Subcutaneous abdominal adipose tissue (tissue), 5 donors: ENCODE results near the gene ABCA1.
"Not testable (repeated sequence)": the region's sequence is repeated elsewhere in the genome, so short reads cannot be mapped to it uniquely, and the experiment has no call there.

Experiments used
- H3K27ac ChIP-seq: one replicate; pipeline ENCODE4 v1.7.0; 2013; ENCODE audit warnings: low read depth, mild to moderate bottlenecking, inconsistent platforms, low read length, moderate library complexity
- H3K27me3 ChIP-seq, 5 donors: one replicate each; pipeline ENCODE4 v1.7.0; 2013; ENCODE audit warnings: low read length in 5 of 5, inconsistent platforms in 1 of 5; ENCODE audit not compliant: control insufficient read depth in 5 of 5, insufficient read depth in 4 of 5
- H3K36me3 ChIP-seq, 5 donors: one replicate each; pipeline ENCODE4 v1.7.0; 2013; ENCODE audit warnings: low read length in 5 of 5; ENCODE audit not compliant: control insufficient read depth in 5 of 5, insufficient read depth in 5 of 5
- H3K4me1 ChIP-seq, 5 donors: one replicate each; pipeline ENCODE4 v1.7.0; 2013; ENCODE audit warnings: low read length in 5 of 5, mild to moderate bottlenecking in 3 of 5, moderate library complexity in 1 of 5; ENCODE audit not compliant: control insufficient read depth in 5 of 5, insufficient read depth in 5 of 5
- H3K4me3 ChIP-seq, 5 donors: one replicate each; pipeline ENCODE4 v1.7.0; 2013; ENCODE audit warnings: low read length in 5 of 5, low read depth in 1 of 5
- H3K9ac ChIP-seq, 5 donors: one replicate each; pipeline ENCODE4 v1.7.0; 2013; ENCODE audit warnings: low read length in 5 of 5, mild to moderate bottlenecking in 4 of 5, moderate library complexity in 3 of 5
- H3K9me3 ChIP-seq, 5 donors: one replicate each; pipeline ENCODE4 v1.7.0; 2013; ENCODE audit warnings: low read length in 5 of 5; ENCODE audit not compliant: control insufficient read depth in 5 of 5
- donor health status: healthy.
- donor health status: healthy.
- donor health status: healthy.
- donor health status: healthy.
- donor health status: healthy.

ABCA1 gene

GRCh38 chr9:104769655-104770054 is 158.3 kb downstream of the ABCA1 start:
- Histone ChIP-seq H3K4me1 (peaks cover 4 to 29% (median 23%) of the 10 kb centered on the region in 5 donors), H3K27me3 (no peaks in the 10 kb centered on the region), H3K36me3 (peaks cover 0 to 13% (median 3%) of the 10 kb centered on the region in 5 donors), H3K9me3 (no peaks in the 10 kb centered on the region), H3K9ac (no peak overlapping the region), H3K27ac (peak overlapping the region; percentile 78), H3K4me3 (no peak overlapping the region)

GRCh38 chr9:104769029-104769428 is 158.9 kb downstream of the ABCA1 start:
- H3K9me3 ChIP-seq, H3K9ac ChIP-seq, H3K27ac ChIP-seq, H3K27me3 ChIP-seq, H3K4me3 ChIP-seq: not testable (repeated sequence)
- Histone ChIP-seq H3K36me3 (peaks cover 0 to 13% (median 3%) of the 10 kb centered on the region in 5 donors), H3K4me1 (peaks cover 4 to 29% (median 21%) of the 10 kb centered on the region in 5 donors)

DNA sequence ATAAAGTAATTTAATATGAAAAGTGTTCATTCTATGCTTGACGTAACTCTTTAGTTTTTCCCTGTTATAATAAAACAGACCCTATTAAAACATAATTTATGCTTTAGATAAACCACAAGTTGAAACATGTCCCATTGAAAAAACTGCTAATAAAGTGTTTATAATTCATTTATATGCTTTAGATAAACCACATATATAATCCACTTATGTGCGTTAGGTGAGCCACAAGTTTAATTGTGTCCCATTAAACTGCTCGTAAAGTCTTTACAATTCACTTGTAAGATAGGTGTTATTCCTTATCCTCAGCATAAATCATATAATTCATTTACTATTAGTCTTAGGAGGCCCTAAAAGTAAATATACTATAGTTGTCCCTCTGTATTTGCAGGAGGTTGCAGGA is 160.4 kb downstream of the ABCA1 start:
- no peaks in the 10 kb centered on the region for H3K27me3 ChIP-seq
- peaks cover 0 to 13% (median 3%) of the 10 kb centered on the region in 5 donors for H3K36me3 ChIP-seq
- no peak overlapping the region for H3K9ac ChIP-seq
- peak overlapping the region; percentile 24 for H3K27ac ChIP-seq
- H3K4me3 ChIP-seq: no peak overlapping the region
- no peaks in the 10 kb centered on the region for H3K9me3 ChIP-seq
- peaks cover 2 to 27% (median 17%) of the 10 kb centered on the region in 5 donors for H3K4me1 ChIP-seq

- H3K27ac ChIP-seq: peak overlapping the region; percentile 79
- H3K36me3 ChIP-seq: peaks cover 0 to 8% (median 0%) of the 10 kb centered on the region in 5 donors
- H3K9me3 ChIP-seq: no peaks in the 10 kb centered on the region
- peak overlapping the region in 1 of 5 donors; percentile 62 for H3K9ac ChIP-seq
- H3K27me3 ChIP-seq: no peaks in the 10 kb centered on the region
- peaks cover 2 to 27% (median 14%) of the 10 kb centered on the region in 5 donors for H3K4me1 ChIP-seq
- H3K4me3 ChIP-seq: peak overlapping the region in 2 of 5 donors; percentile 96
These were observed 161.9 kb downstream of the ABCA1 start for GRCh38 chr9:104766025-104766424.

DNA sequence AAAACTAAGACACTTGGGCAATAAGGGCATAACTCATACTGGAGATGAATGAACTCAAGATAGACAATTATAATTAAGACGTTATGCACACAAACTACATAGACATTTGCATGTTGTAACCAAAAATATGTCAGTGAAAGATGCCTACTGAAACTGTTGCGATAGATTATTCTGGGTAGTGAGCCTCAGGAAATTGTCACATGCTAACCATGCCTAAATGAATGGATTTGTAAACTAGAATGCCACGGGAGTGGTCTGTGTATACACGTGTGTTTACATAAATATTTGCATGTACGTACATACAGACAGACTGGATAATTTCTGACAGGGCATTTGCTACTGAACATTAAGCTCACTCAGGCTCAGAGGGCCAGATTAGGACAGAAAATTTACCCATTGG is 162.8 kb downstream of the ABCA1 start:
- Histone ChIP-seq H3K9me3 (no peaks in the 10 kb centered on the region), H3K27ac (peak overlapping the region; percentile 79), H3K9ac (peak overlapping the region in 2 of 5 donors; percentile 62 to 83), H3K36me3 (peaks cover 0 to 10% (median 0%) of the 10 kb centered on the region in 5 donors), H3K27me3 (no peaks in the 10 kb centered on the region), H3K4me1 (peaks cover 2 to 27% (median 14%) of the 10 kb centered on the region in 5 donors), H3K4me3 (peak overlapping the region in 4 of 5 donors; percentile 62 to 96 (median 86))

- peaks cover 5 to 17% (median 12%) of the 10 kb centered on the region in 5 donors for H3K36me3 ChIP-seq
- H3K4me1 ChIP-seq: peaks cover 0 to 6% (median 3%) of the 10 kb centered on the region in 5 donors
- no peak overlapping the region for H3K27ac ChIP-seq
- no peaks in the 10 kb centered on the region for H3K27me3 ChIP-seq
- no peak overlapping the region for H3K9ac ChIP-seq
- no peaks in the 10 kb centered on the region for H3K9me3 ChIP-seq
- H3K4me3 ChIP-seq: no peak overlapping the region
These were observed 169.0 kb downstream of the ABCA1 start for GRCh38 chr9:104758974-104759373.

GRCh38 chr9:104750185-104750767 is 177.7 kb downstream of the ABCA1 start:
- no peak overlapping the region for H3K4me3 ChIP-seq
- H3K36me3 ChIP-seq: peaks cover 23 to 37% (median 32%) of the 10 kb centered on the region in 5 donors
- no peak overlapping the region for H3K27ac ChIP-seq
- no peaks in the 10 kb centered on the region for H3K27me3 ChIP-seq
- no peaks in the 10 kb centered on the region for H3K9me3 ChIP-seq
- H3K4me1 ChIP-seq: peaks cover 5 to 28% (median 20%) of the 10 kb centered on the region in 5 donors
- no peak overlapping the region for H3K9ac ChIP-seq

DNA sequence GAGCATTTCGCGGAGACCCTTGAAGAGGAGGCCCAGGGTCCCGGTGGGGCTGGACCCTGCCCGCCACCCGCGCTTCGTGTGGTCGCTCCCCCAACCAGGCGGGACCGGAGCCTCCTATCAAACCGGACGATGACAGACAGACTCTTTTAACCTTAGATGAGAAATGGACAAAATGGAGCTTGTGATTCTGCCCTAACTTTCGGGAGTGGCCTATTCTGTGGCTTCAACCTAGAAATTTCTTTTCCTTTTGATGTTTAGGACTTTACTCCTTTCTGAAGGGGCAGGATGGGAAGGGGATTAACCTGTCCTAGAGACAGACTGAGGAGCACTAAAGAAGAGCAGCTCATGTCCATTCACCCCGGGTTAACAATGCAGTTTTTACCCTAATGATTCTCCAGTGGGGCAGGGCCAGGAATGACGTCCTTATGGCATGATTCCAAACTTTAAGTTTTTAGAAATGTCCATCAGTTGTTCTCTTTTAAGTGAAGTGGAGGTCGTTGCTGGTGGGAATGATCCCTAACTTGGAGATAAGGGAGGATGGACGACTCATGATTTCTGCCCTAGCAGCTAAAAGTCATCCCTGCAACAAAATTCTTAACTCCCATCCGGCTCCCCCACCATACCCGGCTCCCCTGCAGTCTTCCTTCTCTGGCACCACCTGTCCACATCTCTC is 179.5 kb downstream of the ABCA1 start:
- Histone ChIP-seq H3K9ac (peak overlapping the region; percentile 89 to 97 (median 92)), H3K27ac (peak overlapping the region; percentile 85)

GRCh38 chr9:104747565-104748358 is 180.2 kb downstream of the ABCA1 start, which contains the start of gene NIPSNAP3A:
Gene NIPSNAP3A, plus strand, starts transcription at chr9:104747683. Its CDS starts 110 bp downstream, at chr9:104747793.
- Histone ChIP-seq H3K27me3 (no peaks in the 10 kb centered on the region), H3K4me3 (peak within 1 kb of the TSS; percentile 80 to 97 (median 91)), H3K9ac (peak within 1 kb of the TSS; percentile 89 to 97 (median 92)), H3K4me1 (peaks cover 5 to 28% (median 20%) of the 10 kb centered on the region in 5 donors), H3K27ac (peak within 1 kb of the TSS; percentile 85), H3K9me3 (no peaks in the 10 kb centered on the region), H3K36me3 (peaks cover 12 to 18% (median 15%) of the 10 kb centered on the region in 5 donors)

More for the DNA sequence above, 179.5 kb downstream of the ABCA1 start:
- Histone ChIP-seq H3K9me3 (no peaks in the 10 kb centered on the region), H3K4me3 (peak overlapping the region; percentile 80 to 97 (median 91)), H3K4me1 (peaks cover 5 to 28% (median 20%) of the 10 kb centered on the region in 5 donors), H3K27me3 (no peaks in the 10 kb centered on the region), H3K36me3 (peaks cover 15 to 24% (median 22%) of the 10 kb centered on the region in 5 donors)
